DMS79 treated with DMSO at 0.1 percent for 48 hours (cell line): ENCODE results near the gene ACSM2B.
A peak's percentile ranks its signal among the peaks of the same experiment; 100 is the strongest.
"Not testable (repeated sequence)": the region's sequence is repeated elsewhere in the genome, so short reads cannot be mapped to it uniquely, and the experiment has no call there.

ENCODE experiments used
- DNase-seq: peaks from one replicate; lab custom pipeline; 2025; lab: John Stamatoyannopoulos, UW

ACSM2B gene, protein sequence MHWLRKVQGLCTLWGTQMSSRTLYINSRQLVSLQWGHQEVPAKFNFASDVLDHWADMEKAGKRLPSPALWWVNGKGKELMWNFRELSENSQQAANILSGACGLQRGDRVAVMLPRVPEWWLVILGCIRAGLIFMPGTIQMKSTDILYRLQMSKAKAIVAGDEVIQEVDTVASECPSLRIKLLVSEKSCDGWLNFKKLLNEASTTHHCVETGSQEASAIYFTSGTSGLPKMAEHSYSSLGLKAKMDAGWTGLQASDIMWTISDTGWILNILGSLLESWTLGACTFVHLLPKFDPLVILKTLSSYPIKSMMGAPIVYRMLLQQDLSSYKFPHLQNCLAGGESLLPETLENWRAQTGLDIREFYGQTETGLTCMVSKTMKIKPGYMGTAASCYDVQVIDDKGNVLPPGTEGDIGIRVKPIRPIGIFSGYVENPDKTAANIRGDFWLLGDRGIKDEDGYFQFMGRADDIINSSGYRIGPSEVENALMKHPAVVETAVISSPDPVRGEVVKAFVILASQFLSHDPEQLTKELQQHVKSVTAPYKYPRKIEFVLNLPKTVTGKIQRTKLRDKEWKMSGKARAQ

DNA sequence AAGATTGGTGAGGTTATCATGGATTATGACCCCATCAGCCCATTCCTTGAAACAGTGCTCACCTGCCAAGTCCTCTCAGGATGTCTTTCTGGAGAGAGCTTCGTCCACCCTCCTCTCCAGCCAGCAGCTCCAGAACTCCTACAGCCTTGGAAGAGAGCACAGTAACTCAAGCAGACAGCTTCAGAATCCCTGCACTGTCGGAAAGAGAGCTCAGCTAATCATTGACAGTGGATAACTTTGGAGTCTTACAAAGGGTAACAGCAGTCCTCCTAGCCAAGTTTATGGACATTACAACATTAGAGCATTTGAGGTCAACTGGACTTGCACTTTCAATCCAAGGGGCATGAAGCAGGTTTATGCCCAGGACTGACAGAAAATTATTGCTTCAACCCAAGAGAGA is at the start of gene ACSM2B:
TSS of gene ACSM2B (minus strand) at position 223 of the 400 bp plus-strand sequence. CDS start 11,522 bp downstream, outside the sequence.
- DNase-seq = not testable (repeated sequence)

DNA sequence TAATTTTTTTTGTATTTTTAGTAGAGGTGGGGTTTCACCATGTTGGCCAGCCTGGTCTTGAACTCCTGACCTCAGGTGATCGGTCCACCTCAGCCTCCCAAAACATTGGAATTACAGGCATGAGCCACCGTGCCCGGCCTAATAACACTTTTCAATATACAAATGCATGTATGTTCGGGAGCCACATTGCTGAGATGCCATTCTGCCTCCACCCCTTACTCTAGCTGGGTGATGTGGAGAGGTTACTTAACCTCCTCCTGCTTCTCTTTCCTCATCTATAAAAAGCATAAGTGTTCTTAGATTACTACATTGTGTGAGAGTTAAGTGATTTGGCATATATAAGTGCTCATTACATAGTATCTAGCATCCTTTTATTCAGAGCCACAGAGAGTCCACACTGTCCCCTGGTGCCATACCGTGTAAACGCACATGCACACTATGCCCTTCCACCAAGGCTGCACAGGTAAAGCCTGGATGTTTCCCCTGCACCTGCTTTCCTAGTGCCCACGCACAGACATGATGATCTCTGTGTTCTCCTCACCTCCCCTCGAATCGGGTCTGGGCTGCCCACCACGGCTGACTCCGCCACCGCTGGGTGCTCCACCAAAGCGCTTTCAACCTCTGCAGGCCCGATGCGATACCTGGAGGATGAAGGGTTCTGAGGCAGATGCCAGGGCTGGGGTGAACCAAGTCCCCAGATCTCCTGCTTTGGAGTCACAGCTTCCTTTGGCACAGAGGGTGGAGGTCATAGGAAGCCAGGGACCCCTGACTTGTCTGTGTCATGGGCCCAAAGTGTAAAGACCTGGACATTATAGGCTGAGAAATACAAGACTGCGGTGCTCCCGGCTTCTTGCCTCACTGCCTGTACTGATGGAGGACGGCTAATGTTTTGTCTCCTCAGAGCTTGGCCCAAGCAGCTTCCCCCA is 49.0 kb upstream of the ACSM2B start:
- peak; percentile 40 for DNase-seq

DNA sequence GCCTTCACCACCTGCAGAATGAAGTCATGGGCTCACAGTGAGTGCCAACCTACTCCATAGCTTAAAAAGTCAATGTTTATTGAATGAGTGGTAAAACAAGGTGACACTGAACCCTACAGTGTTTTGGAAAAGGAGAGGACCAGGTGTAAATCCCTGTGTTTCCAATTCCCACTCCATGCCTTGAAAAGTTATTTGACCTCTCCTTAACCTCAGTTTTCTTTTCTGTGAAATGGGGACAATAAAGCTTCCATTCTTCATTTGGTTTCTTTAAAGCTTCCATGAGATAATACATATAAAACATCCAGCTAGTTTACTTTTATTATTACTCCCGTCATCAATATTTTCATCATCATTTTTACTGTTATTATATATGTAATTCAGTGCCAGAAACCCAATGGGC is 48.0 kb upstream of the ACSM2B start:
- no peak for DNase-seq

DNA sequence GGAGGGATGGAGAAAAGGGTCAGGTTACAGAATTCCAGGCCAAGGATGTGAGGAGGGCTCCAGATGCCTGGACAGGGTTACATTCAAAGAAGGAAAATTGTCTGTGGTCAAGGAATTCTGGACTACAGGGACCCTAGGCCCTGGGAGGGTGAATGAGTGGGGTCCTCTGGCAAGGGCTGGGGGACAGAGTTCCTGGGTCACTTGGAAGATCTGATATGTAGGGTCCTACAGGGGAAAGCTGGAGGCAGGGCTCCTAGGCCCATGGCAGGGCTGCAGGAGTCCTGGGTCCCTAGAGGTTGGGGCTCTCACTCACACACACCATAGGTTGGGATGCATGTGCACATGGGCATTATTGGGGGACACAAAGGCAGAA is 46.3 kb upstream of the ACSM2B start:
- DNase-seq = no peak

DNA sequence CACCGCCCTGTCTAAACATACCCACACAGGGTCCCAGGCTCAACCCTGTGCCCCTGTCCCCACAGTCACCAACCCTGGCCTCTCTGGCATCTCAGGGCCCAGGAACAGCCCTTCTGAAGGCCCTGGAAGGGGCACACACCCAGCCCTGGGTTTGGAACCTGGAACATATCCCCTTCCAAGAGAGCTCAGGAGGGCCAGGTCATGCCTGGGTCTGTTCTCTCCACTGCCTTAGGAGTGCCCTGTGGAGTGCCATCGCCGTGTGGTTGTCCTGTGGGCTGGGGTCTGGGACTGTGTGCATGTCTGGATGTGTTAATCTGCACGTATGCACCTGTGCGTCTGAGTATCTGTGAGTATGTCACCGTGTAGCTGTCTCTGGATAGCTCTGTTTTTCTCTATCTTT is 45.2 kb upstream of the ACSM2B start:
- no peak for DNase-seq

DNA sequence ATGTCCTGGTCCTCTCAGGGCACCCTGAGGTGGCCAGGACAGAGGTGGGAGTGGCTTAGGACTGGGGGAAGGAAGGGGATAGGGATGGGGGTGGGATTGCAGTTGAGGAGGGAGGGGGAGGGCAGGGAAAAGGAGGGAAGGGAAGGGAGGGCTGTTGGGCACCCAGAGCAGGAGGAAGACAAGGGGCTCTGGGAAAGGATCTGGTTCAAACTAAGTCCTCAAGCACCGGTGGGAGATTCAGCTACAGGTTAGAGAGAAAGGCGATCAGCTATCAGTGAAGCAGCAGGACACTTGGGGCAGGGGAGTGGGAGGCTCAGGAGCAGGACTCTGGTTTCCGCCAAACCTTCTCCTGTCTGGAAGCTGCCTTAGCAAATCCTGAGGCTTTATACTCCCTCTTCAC is 44.6 kb upstream of the ACSM2B start:
- no peak for DNase-seq

DNA sequence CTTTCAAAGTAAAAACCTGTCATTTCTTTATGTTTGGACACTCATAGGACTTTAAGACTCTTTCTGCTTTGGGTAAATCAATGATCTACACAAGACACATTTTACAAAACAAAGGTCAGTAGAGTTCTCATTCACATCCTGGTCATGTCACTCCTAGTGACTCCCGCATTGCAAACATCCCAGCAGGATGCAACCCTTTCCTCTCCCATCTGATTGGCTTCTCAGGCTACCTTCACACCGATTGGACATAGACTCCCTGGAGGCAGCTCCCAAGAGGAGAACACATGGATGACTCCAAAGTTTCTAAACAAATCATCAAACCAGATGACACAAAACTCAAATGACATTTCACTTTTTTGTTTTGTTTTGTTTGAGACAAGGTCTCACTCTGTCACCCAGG is 43.8 kb upstream of the ACSM2B start:
- DNase-seq = no peak

DNA sequence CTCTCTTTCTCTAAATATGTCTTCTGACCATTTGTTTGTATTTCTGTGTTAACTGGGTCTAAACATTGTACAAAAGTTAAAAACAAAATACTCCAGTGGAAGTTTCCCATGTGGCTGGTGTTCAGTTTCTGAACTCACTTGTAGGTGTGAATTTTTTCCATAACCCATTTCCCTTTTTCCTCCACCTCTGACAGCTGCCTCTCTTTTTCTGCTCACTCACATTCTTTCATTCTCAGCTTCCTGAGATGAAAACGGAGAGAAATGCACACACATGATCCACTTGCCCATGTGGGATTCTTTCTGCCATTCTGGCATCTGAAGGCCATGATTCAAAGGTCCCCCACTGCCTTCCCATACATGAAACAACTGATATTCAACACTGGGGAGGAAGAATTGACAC is 41.1 kb upstream of the ACSM2B start:
- no peak for DNase-seq

DNA sequence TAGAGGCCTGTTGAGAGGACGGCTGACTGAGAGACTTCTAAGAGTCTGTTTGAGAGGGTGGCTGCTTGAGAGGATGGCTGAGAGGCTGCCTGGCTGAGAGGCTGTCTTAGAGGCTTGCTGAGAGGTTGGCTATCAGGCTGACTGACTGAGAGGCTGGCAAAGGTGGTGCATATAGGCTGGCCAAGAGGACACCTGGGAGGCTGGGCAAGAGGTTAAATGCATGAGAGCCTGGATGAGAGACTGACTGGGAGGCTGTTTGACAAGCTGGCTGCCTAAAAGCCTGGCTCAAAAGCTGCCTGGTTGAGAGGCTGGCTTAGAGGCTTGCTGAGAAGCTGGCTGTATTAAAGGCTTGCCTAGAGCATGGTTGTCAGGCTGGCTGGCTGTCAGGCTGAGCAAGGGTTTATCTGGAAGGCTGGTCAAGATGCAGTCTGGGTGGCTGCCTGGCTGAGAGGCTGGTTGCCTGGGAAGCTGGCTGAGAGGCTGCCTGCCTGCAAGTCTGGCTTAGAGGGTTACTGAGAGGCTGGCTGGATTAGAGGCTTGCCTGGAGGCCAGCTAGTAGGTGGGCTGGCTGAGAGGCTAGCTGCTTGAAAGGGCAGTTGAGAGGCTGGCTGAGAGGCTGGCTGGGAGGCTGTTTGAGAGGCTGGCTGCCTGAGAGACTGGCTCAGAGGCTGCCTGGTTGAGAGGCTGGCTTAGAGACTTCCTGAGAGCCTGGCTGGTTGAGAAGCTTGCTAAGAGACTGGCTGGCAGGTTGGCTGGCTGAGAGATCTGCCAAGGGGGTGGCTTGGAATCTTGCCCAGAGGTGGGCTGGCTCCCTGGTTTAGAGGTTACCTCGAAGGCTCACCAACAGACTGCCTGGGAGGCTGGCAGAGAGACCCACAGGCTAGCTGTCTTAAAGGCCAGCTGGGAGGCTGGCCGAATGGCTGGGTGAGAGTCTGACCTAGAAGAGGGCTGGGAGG is 38.3 kb upstream of the ACSM2B start:
- DNase-seq = peak; percentile 75

DNA sequence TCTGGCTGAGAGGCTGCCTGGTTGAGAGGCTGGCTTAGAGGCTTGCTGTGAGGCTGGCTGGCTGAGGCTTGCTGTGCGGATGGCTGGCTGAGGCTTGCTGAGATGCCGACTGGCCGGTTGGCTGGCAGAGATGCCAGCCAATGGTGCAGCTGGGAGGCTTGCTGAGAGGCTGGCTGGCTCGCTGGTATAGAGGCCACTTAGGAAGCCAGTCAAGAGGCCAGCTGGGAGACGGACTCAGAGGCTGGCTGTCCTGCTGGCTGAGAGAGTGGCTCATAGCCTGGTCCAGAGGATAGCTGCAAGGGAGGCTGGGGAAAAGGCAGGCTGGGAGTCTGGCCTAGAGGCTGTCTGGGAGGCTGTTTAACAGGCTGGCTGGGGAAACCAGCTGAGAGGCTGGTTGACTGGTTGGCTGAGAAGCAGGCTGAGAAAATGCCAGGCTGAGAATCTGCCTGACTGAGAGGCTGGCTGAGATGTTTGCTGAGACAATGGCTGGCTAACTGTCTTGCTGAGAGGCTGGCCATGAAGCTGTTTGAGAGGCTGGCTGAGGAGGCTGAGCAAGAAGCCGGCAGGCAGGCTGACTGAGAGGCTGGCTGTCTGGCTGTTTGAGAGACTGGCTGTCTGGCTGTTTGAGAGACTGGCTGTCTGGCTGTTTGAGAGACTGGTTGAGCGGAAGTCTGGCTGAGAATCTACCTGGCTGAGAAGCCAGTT is 37.5 kb upstream of the ACSM2B start:
- no peak for DNase-seq

DNA sequence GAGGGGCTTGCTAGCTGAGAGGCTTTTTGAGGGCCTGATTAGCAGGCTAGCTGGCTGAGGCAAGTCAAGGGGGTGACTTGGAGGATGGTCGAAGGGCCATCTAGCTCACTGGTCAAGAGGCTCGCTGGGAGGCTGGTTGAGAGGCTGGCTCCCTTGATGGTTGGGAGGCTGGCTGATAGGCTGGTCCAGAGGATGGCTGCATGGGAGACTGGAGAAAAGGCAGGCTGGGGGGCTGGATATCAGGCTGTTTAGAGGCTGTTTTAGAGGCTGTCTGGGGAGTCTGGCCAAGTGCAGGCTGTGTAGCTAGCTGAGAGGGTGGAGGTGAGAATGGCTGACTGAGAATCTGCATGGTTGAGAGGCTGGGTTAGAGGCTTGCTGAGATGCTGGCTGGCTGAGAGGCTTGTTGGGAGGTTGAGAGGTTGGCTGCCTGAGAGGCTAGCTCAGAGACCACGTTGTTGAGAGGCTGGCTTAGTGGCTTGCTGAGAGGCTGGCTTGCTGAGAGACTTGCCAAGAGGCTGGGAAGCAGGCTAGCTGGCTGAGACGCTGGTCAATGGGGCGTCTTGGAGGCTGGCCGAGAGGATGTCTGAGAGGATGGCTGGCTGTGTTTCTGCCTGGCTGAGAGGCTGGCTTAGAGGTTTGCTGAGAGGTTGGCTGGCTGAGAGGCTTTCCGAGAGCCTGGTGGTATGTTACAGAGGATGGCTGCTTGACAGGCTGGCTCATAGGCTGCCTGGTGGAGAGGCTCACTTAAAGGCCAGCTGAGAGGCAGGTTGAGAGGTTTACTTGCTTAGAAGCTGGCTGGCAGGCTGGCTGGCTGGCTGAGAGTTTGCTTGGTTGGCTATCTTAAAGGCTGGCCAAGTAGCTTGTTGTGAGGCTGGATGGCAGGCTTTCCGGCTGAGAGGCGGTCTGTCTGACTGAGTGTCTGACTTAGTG is 36.6 kb upstream of the ACSM2B start:
- peak; percentile 87 for DNase-seq

DNA sequence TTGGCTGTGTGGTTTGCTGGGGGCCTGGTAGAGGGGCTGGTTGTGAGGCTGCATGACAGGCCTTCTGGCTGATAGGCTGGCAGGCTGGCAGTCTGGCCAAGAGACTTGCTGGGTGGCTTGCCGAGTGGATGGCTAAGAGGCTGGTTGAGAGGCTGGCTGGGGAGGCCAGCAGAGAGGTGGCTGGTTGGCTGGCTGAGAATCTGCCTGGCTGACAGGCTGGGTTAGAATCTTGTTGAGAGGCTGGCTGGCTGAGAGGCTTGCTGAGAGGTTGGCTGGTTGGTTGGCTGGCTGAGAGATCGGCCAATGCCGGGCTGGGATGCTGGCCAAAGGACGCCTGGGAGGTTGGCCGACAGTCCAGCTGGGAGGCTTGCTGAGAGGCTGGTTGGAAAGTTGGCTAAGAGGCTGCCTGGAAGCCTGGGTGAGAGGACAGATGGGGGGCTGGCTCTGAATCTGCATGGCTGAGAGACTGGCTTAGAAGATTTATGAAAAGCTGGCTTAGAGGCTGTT is 35.9 kb upstream of the ACSM2B start:
- DNase-seq = peak; percentile 67

DNA sequence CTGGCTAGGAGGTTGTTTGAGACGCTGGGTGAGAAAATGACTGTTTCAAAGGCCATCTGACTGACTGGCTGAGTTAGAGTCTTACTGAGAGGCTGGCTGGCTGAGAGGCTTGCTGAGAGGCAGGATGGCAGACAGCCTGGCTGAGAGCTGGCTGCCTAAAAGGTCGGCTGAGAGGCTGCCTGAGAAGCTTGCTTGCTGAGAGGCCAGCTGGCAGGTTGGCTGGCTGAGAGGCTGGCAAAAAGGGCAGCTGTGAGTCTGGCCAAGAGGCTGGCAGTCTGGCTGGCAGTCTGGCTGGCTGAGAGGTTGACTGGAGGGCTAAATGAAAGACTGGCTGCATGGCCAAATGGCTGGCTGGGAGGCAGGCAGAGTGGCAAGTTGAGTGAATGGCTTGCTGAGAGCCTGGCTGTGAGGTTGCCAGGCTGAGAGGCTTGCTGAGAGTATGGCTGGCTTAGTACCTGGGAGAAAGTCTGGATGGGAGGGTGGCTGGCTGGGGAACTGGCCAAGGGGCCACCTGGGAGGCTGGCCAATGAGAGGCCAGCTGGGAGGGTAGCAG is 35.3 kb upstream of the ACSM2B start:
- DNase-seq = peak; percentile 74

DNA sequence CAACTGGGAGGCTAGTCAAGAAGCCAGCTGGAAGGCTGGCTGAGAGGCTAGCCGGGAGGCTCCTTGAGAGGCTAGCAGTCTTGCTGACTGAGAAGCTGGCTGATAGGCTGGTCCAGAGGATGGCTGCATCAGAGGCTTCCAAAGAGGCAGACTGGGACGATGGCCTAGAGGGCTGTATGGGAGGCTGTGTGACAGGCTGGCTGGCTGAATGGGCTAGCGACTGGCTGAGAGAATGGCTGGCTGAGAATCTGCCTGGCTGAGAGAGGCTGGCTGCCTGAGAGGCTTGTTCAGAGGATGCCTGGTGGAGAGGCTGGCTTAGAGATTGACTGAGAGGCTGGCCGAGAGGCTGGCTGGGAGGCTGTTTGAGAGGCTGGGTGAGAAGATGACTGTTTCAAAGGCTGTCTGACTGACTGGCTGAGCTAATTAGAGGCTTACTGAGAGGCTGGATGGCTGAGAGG is 34.8 kb upstream of the ACSM2B start:
- no peak for DNase-seq

DNA sequence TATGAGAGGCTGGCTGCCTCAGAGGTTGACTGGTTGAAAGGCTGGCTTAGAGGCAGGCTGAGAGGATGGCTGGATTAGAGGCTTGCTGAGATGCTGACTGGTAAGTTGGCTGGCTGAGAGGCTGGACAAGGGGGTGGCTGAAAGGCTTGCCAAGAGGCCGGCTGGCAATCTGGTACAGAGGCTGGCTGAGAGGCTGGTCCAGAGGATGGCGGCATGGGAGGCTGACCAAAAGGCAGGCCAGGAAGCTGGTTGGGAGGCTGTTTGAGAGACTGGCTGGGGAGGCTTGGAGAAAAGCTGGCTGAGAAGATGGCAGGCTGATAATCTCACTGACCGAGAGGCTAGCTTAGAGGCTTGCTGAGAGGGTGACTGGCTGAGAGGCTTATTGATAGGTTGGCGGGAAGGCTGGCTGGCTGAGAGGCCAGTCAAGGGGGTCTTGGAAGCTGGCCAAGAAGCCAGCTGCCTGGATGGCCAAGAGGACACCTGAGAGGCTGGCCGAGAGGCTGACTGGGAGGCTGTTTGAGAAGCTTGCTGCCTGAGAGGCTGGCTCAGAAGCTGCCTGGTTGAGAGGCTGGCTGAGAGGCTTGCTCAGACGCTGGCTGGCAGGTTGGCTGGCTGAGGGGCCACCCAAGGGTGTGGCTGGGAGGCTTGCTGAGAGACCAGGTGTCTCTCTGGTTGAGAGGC is 34.2 kb upstream of the ACSM2B start:
- peak; percentile 90 for DNase-seq

DNA sequence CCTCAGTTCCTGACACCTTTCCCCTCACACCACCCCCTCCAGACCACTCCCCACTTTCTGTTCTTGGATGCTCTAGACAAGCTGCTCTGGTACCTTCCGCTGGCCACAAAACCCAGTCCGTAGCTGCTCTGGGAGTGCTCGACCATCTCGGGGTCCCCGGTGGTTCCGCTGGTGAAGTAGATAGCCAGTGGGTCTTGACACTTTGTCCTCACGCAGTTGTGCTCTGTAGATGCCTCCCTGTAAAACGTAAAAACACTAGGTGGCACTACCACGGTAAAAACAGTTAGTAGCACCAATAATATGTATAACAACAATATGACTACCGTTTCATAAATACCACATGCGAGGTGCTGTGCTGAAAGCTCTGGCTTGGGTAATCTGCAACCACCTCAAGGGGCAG is 26.0 kb upstream of the ACSM2B start:
- DNase-seq = not testable (repeated sequence)

DNA sequence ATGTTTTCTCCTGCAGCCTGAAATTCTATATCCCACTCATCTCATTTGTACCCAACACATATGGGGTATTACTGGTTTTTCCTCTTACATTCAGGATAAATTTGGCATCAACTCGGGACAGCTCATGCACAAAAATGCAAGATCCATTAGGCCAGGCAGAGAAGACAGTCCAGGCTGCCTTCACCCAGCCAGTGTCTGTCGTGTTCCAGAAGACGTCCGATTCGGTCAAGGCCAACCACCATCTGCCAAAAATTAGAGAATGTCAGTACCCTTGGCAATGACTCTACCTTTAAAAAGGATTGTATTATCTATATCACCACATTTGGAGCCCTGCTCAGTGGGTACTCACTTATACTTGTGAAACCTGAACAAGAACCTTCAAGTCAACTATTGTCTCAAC is 23.3 kb upstream of the ACSM2B start:
- DNase-seq = not testable (repeated sequence)

DNA sequence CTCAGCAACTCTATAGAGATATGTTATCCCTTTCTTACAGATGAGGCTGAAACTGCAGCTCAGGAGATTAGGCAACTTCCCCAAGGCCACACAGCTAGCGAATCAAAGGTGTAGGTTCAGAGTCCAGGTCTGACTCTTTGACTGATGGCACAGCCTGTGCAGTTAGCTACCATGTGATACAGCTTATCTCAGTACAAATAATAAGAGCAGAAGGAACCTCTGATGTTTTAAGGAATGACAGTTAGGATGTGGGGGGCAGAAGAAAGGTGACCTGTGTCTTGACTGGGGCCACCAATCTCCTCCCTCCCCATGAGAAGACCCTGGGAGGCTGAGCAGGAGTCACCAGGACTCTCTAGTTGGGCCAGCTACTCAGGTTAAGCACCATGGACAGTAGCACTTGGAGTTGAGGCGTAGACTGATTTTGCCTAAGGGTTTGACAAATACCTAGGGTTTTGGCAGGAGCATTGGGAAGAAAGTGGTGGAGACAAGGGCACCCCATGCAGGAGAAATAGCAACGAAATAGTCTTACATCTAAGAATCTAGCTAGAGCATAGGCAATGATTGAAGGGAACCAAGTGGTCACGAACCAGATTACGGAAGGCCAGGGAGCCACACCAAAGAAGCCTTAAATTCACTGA is 22.8 kb upstream of the ACSM2B start:
- no peak for DNase-seq
